Epidermal melanocyte (primary cell): ENCODE results near the gene ISL1.

Experiments used
- DNase-seq: peaks from one replicate; pipeline ENCODE4 v3.0.0; 2011; ENCODE audit warnings: low spot score; ENCODE audit not compliant: insufficient read length

Gene ISL1

GRCh38 chr5:51386916-51387883 is 4.0 kb downstream of the ISL1 start:
- no peak for DNase-seq

- no peak for DNase-seq
These were observed 4.6 kb downstream of the ISL1 start for GRCh38 chr5:51387884-51388275.

GRCh38 chr5:51388488-51389287 is 5.4 kb downstream of the ISL1 start:
- DNase-seq, result no peak

GRCh38 chr5:51389288-51389576 is 6.0 kb downstream of the ISL1 start:
- no peak for DNase-seq

GRCh38 chr5:51389577-51390463 is 6.6 kb downstream of the ISL1 start:
- DNase-seq, result no peak

GRCh38 chr5:51391175-51391574 is 7.9 kb downstream of the ISL1 start:
- DNase-seq, result no peak

- DNase-seq, result no peak
These were observed 9.5 kb downstream of the ISL1 start for GRCh38 chr5:51392689-51393199.

- DNase-seq, result no peak
These were observed 11.4 kb downstream of the ISL1 start for GRCh38 chr5:51394609-51395008.

GRCh38 chr5:51395245-51395644 is 12.0 kb downstream of the ISL1 start:
- DNase-seq, result no peak

GRCh38 chr5:51395666-51396356 is 12.6 kb downstream of the ISL1 start:
- no peak for DNase-seq

GRCh38 chr5:51396797-51397196 is 13.5 kb downstream of the ISL1 start:
- DNase-seq, result no peak

GRCh38 chr5:51397996-51398395 is 14.7 kb downstream of the ISL1 start:
- no peak for DNase-seq

GRCh38 chr5:51398875-51399642 is 15.8 kb downstream of the ISL1 start:
- no peak for DNase-seq

GRCh38 chr5:51399643-51400006 is 16.4 kb downstream of the ISL1 start:
- no peak for DNase-seq

GRCh38 chr5:51404255-51404654 is 21.0 kb downstream of the ISL1 start:
- DNase-seq, result no peak

GRCh38 chr5:51411921-51412325 is 28.7 kb downstream of the ISL1 start:
- DNase-seq, result no peak

GRCh38 chr5:51414516-51414915 is 31.3 kb downstream of the ISL1 start:
- DNase-seq, result no peak

- DNase-seq, result no peak
These were observed 32.9 kb downstream of the ISL1 start for GRCh38 chr5:51416149-51416548.

- DNase-seq, result no peak
These were observed 49.9 kb downstream of the ISL1 start for GRCh38 chr5:51433052-51433710.

GRCh38 chr5:51439232-51439631 is 56.0 kb downstream of the ISL1 start:
- no peak for DNase-seq
